BJ (cell line): ENCODE results near the gene NUDT7. TPM values are rescaled to one million over a fixed set of nuclear protein-coding genes. Genes with fewer than 3 reads are reported as not detected.

Source experiments
- CTCF ChIA-PET: fragments of 350-600 bp; formaldehyde crosslinking; extraction: SDS; loops from one replicate; lab custom pipeline; 2021; ENCODE audit warnings: antibody characterized with exemption, inconsistent platforms; lab: Yijun Ruan, JAX
- POLR2A ChIA-PET: fragments of 300-600 bp; sonication (Branson Sonifier 250); formaldehyde crosslinking; extraction: SDS; loops from one replicate; lab custom pipeline; 2021; ENCODE audit warnings: antibody characterized with exemption; lab: Charles Lee
- DNase-seq: peaks from one replicate; pipeline ENCODE4 v3.0.0-alpha.2; 2011; ENCODE audit warnings: low read depth
- H3K27me3 ChIP-seq: 2 replicates; pipeline ENCODE4 v1.6.0; 2011; ENCODE audit warnings: low read length; ENCODE audit not compliant: control insufficient read depth, insufficient read depth
- H3K36me3 ChIP-seq: 2 replicates; pipeline ENCODE4 v1.5.1; 2011; ENCODE audit warnings: low read length; ENCODE audit not compliant: control insufficient read depth, insufficient read depth
- H3K4me3 ChIP-seq: 2 replicates; pipeline ENCODE4 v1.5.1; 2011; ENCODE audit warnings: low read depth, mild to moderate bottlenecking, control low read depth, low read length
- polyA minus RNA-seq: library from RNA; depleted of rRNA, polyadenylated mRNA; stranded (reverse); fragments of >200 nt; gene quantifications from 2 replicates; pipeline ENCODE4 v1.2.3, GENCODE V29; 2011; rRNA and poly(A)+ RNA removed
- polyA plus RNA-seq: library from polyadenylated mRNA; depleted of rRNA; stranded (reverse); fragments of >200 nt; gene quantifications from 2 replicates; pipeline ENCODE4 v1.2.3, GENCODE V29; 2011; rRNA removed
- TF ChIP-seq, protein P1 (sequence below): IDR thresholded peaks from 2 replicates; pipeline ENCODE4 v1.5.1; 2011; ENCODE audit warnings: low read depth, mild to moderate bottlenecking, control low read depth, inconsistent platforms, low read length, moderate library complexity; ENCODE audit not compliant: insufficient read depth

NUDT7 gene
- polyA plus RNA-seq (3.9 and 5.2 TPM in 2 replicates), polyA minus RNA-seq (1.5 and 3.6 TPM in 2 replicates)

DNA sequence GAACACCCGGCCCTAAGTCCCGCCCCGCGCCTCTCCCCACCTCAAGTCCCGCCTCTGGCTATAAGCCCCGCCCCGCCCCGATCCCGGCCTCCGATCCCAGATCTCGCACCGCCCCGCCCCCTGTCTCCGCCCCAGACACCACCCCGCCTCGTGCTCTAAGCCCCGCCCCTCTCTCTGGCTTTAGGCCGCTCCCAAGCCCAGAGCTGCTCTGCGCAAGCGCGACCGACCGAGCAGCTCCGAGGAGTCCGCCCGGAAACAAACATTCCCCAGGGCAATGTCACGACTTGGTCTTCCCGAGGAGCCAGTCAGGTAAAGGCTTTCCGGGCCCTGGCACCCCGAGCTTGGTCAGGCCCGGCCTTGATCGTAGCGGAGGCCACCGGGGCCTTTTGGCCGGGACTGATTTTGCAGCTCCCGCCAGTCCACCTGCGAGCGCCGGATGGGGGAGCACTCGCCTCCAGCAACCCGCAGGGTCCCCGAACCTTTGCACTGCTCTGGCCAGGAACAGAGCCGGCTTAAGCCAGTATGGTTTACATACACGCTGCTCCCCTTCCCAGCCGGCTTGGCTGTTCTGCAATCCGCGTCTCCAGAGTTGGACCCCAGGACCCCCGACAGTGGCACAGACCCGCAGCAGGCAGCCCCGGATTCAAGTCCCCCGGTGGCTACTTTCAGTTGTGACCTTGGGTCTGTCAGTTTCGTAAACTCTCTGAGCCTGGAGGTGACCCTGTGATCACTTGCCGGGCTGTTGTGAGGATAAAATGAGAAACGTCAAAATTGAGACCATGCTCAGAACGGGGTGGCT is at the start of gene NUDT7:
Gene NUDT7 (plus strand): TSS at position 206 of the 799 bp plus-strand sequence. CDS start 69 bp downstream, at position 275.
- no peaks in the 10 kb centered on the region for H3K27me3 ChIP-seq
- TF ChIP-seq, protein P1, sequence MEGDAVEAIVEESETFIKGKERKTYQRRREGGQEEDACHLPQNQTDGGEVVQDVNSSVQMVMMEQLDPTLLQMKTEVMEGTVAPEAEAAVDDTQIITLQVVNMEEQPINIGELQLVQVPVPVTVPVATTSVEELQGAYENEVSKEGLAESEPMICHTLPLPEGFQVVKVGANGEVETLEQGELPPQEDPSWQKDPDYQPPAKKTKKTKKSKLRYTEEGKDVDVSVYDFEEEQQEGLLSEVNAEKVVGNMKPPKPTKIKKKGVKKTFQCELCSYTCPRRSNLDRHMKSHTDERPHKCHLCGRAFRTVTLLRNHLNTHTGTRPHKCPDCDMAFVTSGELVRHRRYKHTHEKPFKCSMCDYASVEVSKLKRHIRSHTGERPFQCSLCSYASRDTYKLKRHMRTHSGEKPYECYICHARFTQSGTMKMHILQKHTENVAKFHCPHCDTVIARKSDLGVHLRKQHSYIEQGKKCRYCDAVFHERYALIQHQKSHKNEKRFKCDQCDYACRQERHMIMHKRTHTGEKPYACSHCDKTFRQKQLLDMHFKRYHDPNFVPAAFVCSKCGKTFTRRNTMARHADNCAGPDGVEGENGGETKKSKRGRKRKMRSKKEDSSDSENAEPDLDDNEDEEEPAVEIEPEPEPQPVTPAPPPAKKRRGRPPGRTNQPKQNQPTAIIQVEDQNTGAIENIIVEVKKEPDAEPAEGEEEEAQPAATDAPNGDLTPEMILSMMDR = peak; percentile 39
- ChIA-PET CTCF (interaction anchor here (0.8 to 1.5 kb wide), 3 partner anchors 17 to 253 kb away, joined by 3 read pairs; no protein-coding TSS in a partner anchor), POLR2A (no interaction called here)
- no peaks in the 10 kb centered on the region for H3K36me3 ChIP-seq
- peak; percentile 75 for DNase-seq
- H3K4me3 ChIP-seq = peak within 1 kb of the TSS; percentile 56

DNA sequence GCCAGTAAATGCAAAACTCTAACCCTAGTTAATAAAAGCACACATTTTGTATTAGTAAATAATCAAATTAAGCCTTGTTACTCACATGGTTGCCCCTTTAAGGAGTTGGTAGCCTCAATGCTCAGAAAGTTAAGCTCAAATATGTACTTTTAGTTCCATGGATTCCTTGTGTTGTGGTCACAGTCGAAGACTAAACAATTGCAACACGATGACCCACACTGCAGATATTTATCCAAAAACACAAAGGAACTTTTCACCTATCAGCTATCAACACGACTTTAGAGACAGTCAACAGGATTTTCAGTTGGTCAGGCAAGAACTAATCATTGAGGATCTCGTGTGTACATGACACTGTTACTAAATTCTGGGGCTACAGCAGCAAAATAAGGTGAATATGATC is 47.4 kb upstream of the NUDT7 start:
- H3K36me3 ChIP-seq = no peaks in the 10 kb centered on the region
- TF ChIP-seq, protein P1 = no peak
- H3K27me3 ChIP-seq = no peaks in the 10 kb centered on the region
- ChIA-PET POLR2A (no interaction called here), CTCF (interaction anchor here (0.7 to 4.4 kb wide), 11 partner anchors 9 to 429 kb away, joined by 3 to 54 read pairs (median 3); partner anchors contain the start of gene WWOX)
- no peak for DNase-seq
- no peak overlapping the region for H3K4me3 ChIP-seq

DNA sequence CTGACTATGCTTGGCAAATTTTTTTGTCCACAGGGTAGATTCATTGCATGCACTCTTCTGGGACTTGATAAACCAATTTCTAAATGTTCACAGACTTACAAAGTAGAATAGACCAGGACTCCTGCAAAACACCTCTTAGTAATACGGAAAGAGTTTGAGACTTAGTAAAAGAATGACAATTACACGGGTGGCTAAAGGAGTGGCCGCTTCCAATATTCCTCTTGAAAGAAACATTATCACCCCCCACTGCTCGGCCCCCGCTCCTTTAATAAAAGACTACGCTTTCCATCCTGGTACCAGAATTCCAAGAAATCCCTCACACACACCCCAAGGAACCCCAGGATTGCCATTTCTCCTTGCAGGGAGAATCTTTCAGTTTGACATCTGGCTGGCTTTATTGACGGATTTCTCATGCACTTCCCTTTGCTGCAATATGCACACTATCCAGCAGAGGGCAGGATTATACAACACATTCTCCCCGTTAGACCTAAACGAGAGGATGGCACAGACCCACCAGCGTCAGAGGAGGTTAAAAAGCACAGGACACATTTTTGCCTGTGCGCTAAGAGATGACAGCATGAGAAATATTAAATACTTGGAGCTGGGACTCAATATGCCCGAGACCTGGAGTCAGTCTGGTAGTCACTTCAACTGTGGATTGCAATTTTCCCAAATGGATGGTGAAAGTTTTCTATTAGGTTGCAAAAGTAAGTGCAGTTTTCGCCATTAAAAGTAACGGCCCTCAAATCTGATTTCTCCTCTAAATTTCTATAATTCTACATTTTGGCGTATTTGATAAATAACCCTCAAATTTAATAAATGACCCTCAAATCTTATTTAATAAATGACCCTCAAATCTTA is 46.6 kb upstream of the NUDT7 start:
- CTCF ChIA-PET = interaction anchor here (0.6 to 4.4 kb wide), 16 partner anchors 9 to 429 kb away, joined by 3 to 54 read pairs (median 3); partner anchors contain the start of gene WWOX
- POLR2A ChIA-PET = no interaction called here
- H3K4me3 ChIP-seq = no peak overlapping the region

DNA sequence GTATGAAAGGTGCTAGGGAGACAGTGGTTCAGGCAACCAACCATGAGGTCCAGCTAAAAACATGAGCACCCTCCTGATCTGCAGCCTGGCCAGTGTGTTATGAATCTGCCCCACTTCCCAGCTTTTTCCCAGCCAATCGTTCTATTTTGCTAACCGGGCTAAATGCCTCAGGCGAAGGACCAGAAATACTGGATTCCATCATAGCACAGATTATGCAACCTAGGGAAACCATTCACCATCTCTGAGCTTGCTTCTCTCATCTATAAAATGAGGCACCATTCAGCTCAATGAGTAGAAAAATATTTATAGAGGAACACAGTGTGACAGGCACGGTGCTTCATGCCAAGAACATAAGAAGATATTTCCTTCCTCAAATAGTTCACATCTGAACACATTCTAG is 45.2 kb upstream of the NUDT7 start:
- ChIA-PET POLR2A (no interaction called here), CTCF (interaction anchor here (1.1 to 4.4 kb wide), 6 partner anchors 10 to 423 kb away, joined by 4 to 54 read pairs (median 5); no protein-coding TSS in a partner anchor)
- no peaks in the 10 kb centered on the region for H3K36me3 ChIP-seq
- TF ChIP-seq, protein P1 = no peak
- H3K27me3 ChIP-seq = no peaks in the 10 kb centered on the region
- DNase-seq = no peak
- H3K4me3 ChIP-seq = no peak overlapping the region

More for the DNA sequence above, 46.6 kb upstream of the NUDT7 start:
- DNase-seq = peak; percentile 7
- TF ChIP-seq, protein P1 = peak; percentile 86
- Histone ChIP-seq H3K27me3 (no peaks in the 10 kb centered on the region), H3K36me3 (no peaks in the 10 kb centered on the region)

DNA sequence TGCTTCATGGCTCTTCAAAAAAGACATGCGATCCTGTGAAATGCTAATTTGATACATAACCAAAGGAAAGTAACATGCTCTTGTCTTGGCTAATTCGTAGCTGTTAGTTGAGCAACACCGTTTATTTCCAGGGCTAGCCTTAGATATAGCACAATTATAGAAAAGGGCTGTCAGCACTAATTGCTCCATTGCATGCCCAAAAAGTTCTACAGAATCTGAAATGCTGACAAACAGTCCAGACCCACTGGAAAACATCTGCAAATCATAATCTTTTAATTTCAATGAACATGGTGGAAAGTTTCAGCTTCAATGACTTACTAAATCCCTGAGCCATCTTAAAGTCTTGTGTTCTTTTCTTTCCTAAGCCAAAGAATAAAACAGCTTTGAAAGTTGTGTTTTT is 42.9 kb upstream of the NUDT7 start:
- ChIA-PET CTCF (interaction anchor here (1.0 kb wide), 1 partner anchor 292 kb away, joined by 3 read pairs; no protein-coding TSS in a partner anchor), POLR2A (no interaction called here)
- H3K4me3 ChIP-seq = no peak overlapping the region
- H3K36me3 ChIP-seq = no peaks in the 10 kb centered on the region
- no peak for DNase-seq
- no peaks in the 10 kb centered on the region for H3K27me3 ChIP-seq
- TF ChIP-seq, protein P1 = no peak
